ENCODE results near the gene ADAM11.
"Not testable (repeated sequence)": the region's sequence is repeated elsewhere in the genome, so short reads cannot be mapped to it uniquely, and the experiment has no call there.

Gene ADAM11, protein sequence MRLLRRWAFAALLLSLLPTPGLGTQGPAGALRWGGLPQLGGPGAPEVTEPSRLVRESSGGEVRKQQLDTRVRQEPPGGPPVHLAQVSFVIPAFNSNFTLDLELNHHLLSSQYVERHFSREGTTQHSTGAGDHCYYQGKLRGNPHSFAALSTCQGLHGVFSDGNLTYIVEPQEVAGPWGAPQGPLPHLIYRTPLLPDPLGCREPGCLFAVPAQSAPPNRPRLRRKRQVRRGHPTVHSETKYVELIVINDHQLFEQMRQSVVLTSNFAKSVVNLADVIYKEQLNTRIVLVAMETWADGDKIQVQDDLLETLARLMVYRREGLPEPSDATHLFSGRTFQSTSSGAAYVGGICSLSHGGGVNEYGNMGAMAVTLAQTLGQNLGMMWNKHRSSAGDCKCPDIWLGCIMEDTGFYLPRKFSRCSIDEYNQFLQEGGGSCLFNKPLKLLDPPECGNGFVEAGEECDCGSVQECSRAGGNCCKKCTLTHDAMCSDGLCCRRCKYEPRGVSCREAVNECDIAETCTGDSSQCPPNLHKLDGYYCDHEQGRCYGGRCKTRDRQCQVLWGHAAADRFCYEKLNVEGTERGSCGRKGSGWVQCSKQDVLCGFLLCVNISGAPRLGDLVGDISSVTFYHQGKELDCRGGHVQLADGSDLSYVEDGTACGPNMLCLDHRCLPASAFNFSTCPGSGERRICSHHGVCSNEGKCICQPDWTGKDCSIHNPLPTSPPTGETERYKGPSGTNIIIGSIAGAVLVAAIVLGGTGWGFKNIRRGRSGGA

DNA sequence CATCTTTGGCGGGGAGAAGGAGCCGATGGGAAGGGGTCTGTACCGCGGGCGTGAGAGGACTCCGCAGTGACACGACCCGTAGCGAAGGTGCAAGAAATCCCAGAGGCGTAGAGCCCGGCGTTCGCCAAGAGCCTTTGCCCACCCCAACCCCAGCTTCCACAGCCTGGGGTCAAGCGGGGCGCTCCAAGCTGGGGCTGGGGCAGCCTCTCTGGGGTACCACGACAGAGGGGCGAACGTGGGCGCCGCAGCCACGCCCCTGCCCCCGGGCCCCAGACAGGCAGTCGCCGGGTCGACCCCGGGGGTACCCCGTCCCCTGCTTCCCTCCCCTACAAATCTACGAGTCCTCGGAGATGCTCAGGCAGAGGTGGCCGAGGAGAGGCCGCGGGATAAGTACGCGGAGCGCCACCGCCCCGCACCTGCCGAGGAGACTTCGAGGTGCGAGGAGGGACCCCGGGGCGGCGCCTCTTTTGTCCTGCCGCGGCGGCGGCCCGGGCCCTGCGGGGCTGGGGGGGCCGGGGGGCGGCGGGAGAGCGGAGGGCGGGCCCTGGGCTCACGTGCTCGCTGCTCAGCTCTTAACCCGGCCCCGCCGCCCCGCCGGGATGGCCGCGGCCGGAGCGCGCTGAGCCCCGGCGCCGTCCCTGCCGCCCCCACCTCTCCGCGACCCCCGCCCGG lies at the start of gene ADAM11:
Gene ADAM11 (plus strand): TSS at position 575 of the 672 bp plus-strand sequence. CDS start 212 bp downstream, outside the sequence.
- DNase-seq = no peak

DNA sequence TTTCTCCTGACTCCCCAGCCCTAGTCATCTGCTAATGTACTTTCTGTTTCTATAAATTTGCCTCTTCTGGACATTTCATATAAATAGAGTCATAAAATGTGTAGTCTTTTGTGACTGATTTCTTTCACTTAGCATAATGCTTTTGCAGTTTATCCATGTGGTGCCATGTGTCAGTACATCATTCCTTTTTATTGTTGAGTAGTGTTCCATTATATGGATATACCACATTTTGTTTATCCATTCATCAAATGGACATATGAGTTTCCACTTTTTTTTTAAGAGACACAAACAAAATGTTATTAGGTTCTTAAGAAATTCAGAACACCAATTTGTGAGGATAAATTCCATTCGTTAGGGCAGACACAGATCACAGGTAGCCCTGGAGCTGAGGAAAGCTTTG lies 39.3 kb upstream of the ADAM11 start:
- no peak for DNase-seq

DNA sequence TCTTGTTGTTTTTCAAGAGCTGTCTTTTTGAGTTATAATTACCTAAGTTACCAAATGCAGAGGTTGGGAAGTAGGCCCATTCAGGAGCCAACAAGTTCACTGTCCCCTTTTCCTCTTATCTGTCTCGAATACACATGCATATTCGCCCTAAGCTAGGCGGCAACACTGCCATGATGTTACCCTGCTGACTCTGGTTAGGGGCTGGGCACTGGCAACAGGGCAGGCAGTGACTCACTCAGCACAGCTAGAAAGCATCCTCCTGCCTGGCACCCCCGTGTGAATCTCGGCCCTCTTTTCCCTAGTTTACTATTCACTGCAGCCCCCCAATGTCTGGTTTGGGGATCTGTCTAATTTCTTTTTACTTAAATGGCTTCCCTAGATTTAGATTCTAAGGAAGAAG lies 36.5 kb upstream of the ADAM11 start:
- DNase-seq = no peak

DNA sequence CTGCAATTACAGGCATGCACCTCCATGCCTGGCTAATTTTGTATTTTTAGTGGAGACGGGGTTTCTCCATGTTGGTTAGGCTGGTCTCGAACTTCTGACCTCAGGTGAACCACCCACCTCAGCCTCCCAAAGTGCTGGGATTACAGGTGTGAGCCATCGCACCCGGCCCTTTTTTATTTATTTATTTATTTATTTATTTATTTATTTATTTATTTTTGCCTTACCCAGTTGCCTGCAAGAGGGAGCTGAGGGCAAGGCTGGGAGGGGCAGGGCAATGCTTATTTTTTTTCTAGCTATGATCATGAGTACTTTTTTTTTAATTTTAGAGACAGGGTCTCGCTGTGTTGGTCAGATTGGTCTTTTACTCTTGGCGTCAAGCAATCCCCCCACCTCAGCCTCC lies 32.7 kb upstream of the ADAM11 start:
- not testable (repeated sequence) for DNase-seq

DNA sequence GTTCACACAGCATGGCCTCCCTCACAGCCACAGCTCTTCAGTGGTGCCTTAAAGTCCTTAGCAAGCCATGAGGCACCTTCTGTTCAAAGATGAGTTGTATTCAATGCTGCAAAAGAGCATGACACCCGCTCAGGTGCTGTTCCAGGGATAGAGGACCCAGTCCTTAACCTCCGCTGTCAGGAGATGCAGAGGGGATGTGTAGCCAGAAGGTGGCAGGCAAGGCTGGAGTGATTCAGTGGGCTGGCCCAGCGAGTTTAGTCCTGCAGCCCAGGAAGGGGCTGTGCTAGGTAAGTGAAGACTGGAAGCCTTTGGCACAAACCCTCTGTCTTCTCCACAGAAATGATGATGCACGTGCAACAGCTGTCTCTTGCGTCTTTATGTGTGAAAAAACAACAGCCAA lies 25.0 kb upstream of the ADAM11 start:
- DNase-seq = peak; percentile 30

DNA sequence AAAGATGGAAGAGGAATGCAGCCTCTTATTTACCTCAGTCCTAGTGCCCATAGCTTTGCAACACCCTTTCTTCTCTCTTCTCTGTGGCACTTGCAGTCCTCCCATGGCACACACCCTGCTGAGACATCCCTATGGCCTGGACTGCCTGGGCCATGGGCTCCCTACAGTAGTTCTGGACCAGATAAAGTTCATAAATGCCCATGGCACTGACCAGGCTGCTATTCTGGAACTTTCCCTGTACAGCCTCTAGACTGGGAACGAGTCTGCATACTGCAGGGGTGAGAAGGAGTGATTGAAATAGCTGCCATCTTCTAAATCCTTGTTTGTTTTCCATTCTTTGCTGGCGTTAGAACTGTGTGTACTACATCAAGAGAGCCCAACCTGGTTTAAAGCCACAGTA lies 24.5 kb upstream of the ADAM11 start:
- no peak for DNase-seq

DNA sequence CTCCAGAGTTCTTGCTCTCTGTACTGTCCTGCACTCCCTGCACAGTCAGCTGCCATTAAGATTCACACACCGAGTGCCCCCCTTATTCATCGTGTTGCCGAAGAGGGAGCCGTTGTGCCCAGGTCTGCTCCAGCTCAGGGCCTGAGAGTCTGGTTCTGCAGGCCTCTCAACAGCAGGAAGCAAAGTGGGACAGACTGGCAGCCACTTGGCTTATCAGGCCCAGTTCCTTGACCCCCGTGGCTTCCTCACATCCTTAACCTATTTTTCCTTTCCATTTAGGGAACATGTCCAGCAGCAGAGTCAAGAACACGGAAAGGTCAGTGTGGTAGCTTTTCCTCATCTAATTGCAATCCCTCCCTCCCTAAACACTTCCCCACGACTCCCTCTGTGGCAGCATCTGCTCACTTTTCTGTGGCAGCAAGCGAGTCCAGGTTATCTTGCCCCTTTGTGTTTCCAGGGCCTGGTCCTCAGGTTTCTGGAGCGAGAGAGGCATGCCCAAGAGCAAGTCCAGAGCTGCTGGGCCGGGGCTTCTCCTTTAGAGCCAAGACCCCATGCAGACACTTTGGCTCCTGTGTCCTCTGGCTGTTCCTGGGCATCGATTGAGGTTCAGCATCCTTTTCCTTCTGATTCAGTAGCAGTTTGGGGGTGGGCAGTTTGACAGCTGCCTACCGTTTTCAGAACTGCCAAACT lies 22.1 kb upstream of the ADAM11 start:
- no peak for DNase-seq

DNA sequence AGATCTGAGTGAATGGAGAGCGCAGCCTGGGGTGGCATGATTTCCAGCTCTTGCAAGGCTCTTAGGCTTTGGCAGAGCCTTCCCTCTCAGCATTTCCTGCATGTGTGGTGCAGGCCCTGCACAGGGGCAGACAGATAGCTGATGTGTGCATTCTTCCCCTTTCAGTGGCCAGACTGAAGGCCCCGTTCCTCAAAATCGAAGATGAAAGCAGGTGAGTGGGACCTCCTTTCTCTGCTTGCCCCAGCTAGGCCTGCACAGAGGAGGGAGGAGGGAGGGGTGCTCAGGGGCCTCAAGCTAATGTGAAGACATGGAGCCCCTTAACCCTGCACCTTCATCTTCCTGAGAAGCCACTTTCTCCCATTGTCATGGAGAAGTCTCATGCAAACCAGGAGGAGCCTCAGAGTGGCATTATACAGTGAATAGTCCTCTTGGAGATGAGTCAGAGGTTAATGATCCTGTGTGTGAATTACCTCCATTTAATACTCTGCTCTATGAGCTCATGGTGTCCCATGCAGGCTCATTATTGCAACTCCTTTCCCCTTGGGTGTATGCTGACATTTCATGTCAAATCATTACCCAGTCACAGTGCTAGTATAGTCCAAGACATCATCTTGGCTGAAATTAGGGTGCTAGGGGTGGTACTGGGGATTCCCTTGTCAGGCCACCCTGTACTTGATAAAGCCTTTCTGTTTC lies 20.4 kb upstream of the ADAM11 start:
- no peak for DNase-seq

DNA sequence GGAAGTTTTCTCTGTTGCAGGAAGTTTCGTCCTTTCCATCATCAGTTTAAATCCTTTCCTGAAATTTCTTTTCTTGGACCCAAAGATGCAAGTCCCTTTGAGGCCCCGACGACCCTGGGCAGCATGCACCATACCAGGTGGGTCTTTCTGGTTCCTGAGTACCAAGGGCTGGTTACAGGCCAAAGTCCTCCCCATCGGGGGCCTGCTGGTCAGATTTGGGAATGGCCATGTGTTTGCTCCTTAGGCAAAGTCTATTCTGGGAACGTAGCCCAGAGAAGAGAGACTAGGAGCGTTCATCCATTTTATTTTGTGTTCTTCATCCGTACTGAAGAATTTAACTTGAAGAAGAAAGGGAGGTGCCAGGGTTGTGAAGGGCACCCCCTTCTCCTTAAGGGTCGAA lies 17.5 kb upstream of the ADAM11 start:
- no peak for DNase-seq

DNA sequence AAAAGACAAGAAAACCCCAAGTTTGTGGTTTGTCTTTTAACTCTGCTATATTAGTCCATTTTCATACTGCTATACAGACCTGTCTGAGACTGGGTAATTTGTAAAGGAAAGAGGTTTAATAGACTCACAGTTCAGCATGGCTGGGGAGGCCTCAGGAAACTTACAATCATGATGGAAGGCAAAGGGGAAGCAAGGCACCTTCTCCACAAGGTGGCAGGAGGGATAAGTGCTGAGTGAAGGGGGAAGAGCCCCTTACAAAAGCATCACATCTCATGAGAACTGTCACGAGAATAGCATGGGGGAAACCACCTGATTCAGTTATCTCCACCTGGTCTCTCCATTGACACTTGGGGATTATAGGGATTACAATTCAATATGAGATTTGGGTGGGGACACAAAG lies 13.5 kb upstream of the ADAM11 start:
- no peak for DNase-seq

DNA sequence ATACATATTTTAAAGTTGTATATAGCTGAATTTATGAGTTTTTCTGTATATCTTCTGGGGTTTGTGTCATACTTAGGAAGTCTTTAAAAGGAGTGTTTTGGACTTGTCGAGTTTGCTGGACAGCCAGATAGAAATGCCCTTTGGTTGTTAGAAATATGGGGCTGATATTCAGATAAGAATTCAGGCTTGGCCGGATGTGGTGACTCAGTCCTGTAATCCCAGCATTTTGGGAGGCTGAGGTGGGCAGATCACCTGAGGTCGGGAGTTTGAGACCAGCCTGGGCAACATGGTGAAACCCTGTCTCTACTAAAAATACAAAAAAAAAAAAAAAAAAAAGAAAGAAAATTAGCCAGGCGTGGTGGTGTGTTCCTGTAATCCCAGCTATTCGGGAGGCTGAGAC lies 13.1 kb upstream of the ADAM11 start:
- not testable (repeated sequence) for DNase-seq

DNA sequence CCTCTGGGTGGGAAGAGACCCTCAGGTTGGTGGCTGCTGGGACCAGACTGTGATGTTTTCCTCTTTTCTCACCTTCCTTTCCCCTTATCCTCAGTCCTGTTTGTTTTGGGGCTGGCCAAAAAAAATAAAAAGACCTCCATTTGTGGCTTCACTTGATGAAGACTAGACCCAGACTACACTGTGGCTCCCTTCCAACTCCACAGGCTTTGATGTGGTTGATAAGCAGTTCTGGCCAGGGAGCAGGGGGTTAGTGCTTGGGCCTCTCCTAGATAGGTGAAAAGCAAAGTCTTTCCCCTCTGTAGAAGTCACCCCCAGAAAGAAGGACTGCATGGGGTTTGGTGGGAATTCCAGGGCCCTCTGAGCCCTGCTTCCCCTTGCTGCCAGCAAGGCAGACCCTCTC lies 11.2 kb upstream of the ADAM11 start:
- DNase-seq = no peak

DNA sequence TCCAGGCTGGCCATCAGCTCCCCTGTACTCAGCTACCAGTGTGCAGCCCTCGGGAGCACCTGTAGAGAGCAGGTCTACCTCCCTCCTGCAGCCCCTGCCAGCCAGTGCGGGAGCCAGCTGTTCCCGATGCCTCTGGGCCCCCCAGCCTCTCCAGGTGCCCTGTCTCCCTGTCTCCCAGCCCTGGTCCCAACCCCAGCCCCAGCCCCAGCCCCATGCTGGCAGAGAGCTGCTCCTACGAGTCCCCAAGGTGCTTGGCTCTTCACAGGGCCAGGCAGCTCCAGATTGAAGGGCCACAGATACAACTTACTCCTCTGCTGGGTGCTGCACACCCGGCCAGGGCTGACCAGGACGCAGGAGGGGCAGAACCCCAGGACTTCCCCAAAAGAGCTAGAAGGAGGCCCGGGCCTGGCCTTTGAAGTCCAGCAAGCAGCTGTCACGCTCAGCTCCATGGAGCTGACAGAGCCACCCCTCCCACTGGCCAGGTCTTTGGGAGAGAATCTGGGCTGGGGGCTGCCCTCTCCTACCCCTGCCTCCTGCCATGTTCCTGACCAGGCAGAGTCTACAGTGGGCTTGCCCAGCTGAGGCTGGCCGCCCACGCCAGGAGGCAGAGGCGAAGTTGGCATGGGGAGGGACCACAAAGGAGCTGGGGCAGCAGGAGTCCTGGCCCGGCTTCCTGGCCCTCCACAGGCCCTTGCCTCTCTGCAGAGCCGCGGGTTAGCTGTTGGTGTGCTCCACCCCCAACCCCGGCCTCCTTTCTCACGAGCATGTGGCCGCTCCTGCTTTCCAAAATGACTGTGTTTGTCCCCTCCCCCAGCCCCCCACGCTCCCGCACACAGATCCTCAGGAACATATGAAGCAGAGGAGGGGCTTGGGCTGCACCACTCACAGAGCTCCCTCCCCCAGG lies 9.5 kb upstream of the ADAM11 start:
- no peak for DNase-seq

DNA sequence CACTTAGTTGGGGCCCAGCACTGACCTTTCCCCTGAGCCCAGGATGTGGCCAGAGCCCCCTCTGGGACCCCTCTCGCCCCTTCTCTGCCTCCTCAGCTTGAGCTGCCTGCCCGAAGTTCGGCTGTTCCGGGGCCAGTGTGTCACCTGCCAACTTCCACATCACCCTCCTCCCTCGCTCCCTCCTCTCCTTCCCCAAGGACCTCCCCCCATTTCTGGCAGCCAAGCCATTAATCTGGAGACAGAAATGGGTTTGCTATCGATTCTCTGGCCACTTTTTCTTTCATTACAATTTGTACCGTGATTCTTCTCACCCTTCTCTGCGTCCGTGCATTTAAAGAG lies 8.8 kb upstream of the ADAM11 start:
- no peak for DNase-seq

DNA sequence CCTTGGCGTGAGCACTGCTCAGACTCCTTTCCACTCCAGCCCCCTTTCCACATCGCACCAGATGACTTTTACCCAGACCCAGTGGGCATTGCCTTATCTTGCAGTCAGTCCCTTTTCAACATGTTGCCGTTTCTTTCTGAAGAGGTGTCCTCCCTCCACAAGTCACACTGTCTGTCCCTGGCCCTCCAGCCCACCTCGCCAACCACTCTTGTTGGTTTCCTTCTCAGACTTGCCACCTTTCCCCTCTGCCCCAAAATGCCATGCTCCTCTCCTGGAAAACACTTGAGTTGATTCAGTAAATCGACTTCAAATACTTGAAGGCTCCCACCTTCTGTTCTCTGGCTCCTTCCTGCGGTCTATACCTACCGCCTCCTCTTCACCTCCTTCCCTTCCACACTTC lies 7.5 kb upstream of the ADAM11 start:
- no peak for DNase-seq

DNA sequence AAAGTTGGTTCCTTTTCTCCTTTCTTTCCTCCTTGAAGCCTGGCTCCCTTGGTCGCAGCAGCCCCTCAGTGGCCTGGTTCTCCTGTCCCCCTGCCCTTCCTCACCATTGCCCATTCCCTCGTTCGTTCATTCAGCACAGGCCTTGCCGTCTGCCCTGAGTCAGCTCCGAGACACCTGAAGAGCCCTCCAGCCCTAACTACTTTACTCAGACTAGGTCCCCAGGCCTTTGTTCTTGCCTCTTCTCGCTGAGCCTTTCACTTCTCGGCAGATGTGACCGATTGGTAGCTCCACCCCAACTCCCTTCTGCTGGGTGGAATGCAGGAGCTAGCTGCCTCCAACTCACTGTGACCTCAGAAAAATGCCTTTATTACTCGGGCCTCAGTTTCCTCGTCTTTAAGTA lies 7.0 kb upstream of the ADAM11 start:
- no peak for DNase-seq

DNA sequence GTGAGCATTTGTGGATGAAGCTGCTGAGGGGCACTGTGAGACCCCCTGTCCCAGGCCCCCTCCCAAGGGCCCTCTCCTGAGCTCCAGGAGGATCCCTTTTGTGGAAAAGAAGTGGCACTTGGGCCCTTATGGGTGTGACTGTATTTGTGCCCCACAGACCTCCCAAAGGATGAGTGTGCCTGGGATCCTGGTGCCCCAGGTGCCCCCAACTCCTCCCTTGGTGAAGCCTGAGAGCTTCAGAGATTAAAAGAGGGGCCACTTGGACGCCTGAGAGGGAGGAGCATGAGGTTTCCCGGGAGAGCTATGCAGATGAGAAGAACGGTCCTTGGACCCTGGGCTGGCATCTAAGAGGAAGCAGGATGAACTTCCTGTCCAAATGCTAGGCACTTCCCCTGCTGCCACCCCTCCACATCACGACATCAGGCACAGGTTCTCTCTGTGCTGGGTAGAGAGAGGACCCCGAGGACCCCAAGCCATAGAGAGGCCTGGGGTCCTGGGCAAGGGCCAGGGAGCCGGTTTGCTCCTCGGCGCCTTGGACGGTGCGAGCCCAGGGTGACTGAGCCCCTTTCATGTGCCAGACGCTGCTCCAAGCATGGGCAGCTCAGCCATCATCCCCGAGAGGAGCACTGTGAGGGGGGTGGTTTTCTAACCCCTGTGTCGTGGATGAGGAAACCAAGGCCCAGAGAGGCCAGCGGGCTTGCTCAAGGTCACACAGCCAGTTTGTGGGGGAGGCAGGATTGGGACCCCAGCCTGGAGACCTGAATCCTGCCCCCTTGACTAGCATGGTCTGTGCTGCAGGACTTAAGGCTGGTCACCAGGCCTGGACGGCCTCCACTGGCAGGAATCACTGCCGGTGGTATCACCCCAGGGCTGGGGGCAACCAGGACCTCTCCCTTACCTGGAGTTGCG lies 5.6 kb upstream of the ADAM11 start:
- no peak for DNase-seq

DNA sequence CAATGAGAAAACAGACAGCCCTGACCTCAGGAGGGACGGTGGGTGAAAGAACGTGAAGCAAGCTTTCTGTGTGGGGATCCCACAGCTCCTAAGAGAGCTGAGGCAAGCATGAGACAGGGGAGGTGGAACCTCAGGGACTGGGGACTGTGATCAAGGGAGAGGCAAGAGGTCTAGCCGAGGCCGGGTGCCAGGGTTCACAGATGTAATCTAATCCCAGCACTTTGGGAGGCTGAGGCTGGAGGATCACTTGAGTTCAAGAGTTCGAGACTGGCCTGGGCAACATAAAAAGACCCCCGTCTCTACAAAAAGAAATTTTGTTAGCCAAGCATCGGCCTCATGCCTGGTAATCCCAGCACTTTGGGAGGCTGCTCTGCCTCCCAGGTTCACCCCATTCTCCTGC lies 4.5 kb upstream of the ADAM11 start:
- no peak for DNase-seq

DNA sequence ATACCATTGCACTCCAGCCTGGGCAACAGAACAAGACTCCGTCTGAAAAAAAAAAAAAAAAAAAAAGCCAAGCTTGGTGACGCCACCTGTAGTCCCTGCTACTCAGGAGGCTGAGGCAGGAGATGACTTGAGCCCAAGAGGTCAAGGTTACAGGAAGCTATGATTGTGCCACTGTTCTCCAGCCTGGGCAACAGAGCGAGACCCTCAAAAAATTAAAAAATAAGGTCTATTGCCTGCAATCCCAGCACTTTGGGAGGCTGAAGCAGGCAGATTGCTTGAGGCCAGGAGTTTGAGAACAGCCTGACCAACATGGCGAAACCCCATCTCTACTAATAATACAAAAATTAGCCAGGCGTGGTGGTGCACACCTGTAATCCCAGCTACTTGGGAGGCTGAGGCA lies 3.6 kb upstream of the ADAM11 start:
- DNase-seq = not testable (repeated sequence)
